ENCODE measurements around the gene EYA4.

Gene EYA4

DNA sequence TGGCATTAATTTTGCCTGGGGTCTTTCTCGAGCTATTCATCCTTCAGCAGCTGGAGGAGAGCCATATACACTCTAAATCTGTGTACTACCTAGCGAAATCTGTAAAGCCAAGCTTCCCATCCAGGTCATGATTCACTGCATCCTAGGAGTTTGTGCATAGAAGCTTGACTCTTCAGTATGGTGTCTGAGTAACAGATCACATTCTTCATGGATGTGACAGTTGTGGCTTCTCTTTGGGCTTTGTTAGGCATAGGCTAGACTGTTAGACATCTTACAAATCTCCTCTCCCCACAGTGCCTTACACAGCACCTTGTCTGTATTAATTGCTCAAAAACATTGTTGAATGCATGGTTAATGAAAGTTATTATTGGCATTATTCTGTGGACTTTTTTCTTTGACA lies 177.0 kb downstream of the EYA4 start:
- DNase-seq (ENCODE audit: low spot score): no peak
- in situ Hi-C loops (cut with MboI; ENCODE audit: low pct_unique_long_range_greater_than_20kb, low sequenced_read_pairs, unreplicated experiment): no loop called here
- TF ChIP-seq, protein P1, sequence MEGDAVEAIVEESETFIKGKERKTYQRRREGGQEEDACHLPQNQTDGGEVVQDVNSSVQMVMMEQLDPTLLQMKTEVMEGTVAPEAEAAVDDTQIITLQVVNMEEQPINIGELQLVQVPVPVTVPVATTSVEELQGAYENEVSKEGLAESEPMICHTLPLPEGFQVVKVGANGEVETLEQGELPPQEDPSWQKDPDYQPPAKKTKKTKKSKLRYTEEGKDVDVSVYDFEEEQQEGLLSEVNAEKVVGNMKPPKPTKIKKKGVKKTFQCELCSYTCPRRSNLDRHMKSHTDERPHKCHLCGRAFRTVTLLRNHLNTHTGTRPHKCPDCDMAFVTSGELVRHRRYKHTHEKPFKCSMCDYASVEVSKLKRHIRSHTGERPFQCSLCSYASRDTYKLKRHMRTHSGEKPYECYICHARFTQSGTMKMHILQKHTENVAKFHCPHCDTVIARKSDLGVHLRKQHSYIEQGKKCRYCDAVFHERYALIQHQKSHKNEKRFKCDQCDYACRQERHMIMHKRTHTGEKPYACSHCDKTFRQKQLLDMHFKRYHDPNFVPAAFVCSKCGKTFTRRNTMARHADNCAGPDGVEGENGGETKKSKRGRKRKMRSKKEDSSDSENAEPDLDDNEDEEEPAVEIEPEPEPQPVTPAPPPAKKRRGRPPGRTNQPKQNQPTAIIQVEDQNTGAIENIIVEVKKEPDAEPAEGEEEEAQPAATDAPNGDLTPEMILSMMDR (IDR thresholded peaks at IDR 0.05; ENCODE audit: extremely low read depth, insufficient read depth, missing control alignments): no peak

DNA sequence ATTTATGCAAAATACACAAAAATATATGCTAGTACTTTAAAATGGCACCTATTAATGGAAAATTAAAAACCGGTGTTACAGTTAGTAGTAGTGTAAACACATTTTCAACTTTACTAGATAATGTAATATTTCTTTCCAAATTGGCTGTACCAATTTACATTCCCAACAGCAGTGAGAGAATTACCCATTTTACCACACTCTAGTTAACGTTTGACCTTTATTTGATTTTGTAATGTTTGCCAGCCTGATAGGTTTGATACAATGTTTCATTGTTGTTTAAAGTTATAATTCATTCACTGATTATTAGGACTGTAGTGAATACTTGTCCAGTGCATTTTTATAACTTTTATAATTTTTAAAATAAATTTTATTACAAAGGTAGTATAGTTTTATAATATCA lies 182.1 kb downstream of the EYA4 start:
- TF ChIP-seq, protein P1 (IDR thresholded peaks at IDR 0.05; ENCODE audit: extremely low read depth, insufficient read depth, missing control alignments): no peak
- DNase-seq (ENCODE audit: low spot score): no peak
- in situ Hi-C loops (cut with MboI; ENCODE audit: low pct_unique_long_range_greater_than_20kb, low sequenced_read_pairs, unreplicated experiment): no loop called here

DNA sequence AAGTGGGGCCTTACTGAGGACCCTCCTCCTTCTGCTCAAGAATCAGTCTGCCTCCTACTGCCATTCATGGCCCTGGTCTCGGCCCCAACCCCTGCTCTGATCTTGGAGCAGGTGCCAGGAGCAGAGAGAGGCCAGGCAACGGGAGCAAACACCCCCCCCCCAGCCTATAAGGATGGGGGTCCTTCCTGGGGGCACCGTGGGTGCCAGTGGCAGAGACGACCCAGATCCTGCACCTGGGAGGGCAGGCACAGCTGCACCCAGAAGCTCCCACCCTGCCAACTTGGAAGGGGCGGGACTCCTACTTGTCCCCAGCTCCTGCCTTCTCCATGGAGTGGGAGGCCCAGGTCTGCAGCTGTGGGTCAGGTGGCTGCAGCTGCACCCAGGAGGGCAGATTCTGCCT lies 183.2 kb downstream of the EYA4 start:
- DNase-seq (ENCODE audit: low spot score): no peak
- in situ Hi-C loops (cut with MboI; ENCODE audit: low pct_unique_long_range_greater_than_20kb, low sequenced_read_pairs, unreplicated experiment): no loop called here
- TF ChIP-seq, protein P1 (IDR thresholded peaks at IDR 0.05; ENCODE audit: extremely low read depth, insufficient read depth, missing control alignments): no peak

DNA sequence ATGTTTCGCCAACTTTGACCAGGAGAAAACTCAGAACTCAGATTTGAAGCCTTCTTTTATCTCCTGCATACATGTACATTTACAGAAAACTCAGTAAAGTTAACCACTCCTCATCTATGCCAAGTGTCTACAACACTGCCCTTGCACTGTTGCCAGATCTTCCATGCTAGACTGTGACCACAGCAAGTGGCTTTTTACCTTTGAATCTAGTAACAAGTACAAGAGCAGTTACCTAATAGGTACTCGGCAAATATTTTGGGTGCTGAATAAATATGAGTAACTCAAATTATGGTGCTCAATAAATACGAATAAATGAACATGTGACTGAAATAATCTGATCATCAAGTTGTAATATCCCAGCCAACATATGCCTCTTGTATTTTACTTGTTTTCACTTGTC lies 184.9 kb downstream of the EYA4 start:
- TF ChIP-seq, protein P1 (IDR thresholded peaks at IDR 0.05; ENCODE audit: extremely low read depth, insufficient read depth, missing control alignments): no peak
- DNase-seq (ENCODE audit: low spot score): no peak
- in situ Hi-C loops (cut with MboI; ENCODE audit: low pct_unique_long_range_greater_than_20kb, low sequenced_read_pairs, unreplicated experiment): no loop called here

DNA sequence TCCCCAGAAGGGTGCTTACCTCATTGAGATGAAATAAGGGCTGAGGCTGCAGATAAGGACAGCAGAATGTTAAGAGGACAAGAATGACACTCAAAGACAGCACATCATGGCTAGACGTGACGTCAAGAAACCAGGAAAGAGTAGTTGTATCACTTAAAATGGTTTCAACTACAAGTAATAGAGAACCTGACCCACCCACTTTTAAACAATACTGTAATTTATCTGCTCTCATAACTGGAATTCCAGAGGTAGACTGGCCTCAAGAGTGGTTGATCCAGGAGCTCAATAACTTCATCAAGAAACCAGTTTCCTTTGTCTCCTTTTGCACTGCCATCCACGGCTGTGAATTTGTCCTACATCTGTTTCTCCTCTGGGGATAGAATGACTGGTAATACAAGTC lies 187.1 kb downstream of the EYA4 start:
- TF ChIP-seq, protein P1 (IDR thresholded peaks at IDR 0.05; ENCODE audit: extremely low read depth, insufficient read depth, missing control alignments): no peak
- DNase-seq (ENCODE audit: low spot score): no peak
- in situ Hi-C loops (cut with MboI; ENCODE audit: low pct_unique_long_range_greater_than_20kb, low sequenced_read_pairs, unreplicated experiment): no loop called here

DNA sequence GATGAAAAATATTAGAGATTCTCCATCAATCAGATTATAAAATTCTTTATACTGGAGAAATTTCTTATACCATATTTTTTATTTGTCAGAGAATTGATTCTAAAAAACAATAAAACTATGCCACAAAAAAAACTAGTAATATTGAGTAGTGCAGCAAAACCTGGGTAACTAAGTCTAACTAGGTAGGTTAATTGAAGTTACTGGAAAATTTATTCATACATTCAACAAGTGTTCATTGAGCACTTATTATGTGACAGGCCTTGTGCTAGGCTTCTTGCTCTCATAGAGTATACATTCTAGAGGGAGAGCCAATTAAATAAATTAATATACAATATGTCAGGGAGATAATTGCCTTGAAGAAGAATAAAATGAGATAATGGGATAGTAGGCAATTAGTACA lies 189.4 kb downstream of the EYA4 start:
- DNase-seq (ENCODE audit: low spot score): no peak
- in situ Hi-C loops (cut with MboI; ENCODE audit: low pct_unique_long_range_greater_than_20kb, low sequenced_read_pairs, unreplicated experiment): no loop called here
- TF ChIP-seq, protein P1 (IDR thresholded peaks at IDR 0.05; ENCODE audit: extremely low read depth, insufficient read depth, missing control alignments): no peak

DNA sequence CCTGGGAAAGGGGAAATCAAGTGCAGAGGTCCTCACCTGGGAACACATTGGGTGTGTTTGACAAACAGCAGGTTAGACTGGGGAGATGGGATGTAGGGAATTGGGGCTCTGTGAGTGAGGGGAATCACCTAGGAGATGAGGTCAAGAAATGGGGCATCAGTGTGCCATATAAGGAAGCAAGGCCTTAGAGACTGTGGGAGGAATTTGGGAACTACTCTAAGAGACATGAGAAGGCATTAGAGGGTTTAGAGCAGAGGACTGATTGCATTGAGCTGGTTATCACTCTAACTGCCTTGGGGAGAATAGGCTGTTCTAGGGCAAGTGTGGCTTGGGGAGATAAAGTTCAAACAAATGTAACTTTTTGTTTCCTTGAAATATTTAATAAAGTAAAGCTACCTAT lies 189.9 kb downstream of the EYA4 start:
- TF ChIP-seq, protein P1 (IDR thresholded peaks at IDR 0.05; ENCODE audit: extremely low read depth, insufficient read depth, missing control alignments): no peak
- in situ Hi-C loops (cut with MboI; ENCODE audit: low pct_unique_long_range_greater_than_20kb, low sequenced_read_pairs, unreplicated experiment): no loop called here
- no peak for DNase-seq (ENCODE audit: low spot score)
